ENCODE data around the gene CUL2. TPM values are rescaled to one million over a fixed set of nuclear protein-coding genes. Genes with fewer than 3 reads are reported as not detected.

CUL2 gene
- total and polyA plus RNA-seq, 10 of the 15 experiments (the other 5 are each of a cell fraction or from before 2014, with no cell fraction given) = 11.9 to 56.5 (median 33.2) TPM

DNA sequence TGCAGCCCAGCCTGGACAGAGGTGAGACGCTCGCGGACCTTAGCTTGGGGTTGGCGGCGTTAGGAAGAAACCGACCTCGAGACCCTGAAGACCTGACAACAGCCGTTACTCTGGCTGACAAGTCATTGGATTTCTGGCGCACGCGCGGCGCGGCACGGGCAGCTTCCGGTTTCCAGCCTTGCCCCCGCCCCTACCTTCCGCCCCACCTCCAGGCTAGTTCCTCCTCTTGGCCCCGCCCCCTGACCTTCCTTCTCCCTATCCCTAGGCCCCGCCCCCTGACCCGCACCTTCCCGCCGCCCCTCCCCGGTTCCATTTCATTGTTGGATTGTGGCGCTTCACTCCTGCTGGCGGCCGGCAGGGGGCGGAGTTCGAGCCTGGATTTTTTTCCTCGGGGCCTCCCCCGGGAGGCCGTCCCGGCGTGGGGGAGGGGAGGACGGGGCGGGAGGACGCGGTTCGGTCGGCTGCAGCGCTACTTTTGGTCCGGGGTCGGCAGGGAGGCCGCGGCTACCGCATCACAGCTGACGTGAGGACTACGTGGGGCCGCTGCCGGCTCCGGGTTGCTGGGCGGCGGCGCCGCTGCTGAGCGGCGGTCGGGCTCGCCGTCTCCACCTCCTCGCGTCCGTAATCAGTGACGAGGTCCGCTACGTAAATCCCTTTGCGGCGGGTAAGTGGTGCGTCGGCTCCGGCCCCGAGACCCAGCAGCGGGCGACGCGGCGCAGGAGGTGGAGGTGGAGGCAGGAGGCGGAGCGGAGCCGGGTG, 36.6 kb upstream of the CUL2 start, which contains the start of gene CREM (continued):
- TF ChIP-seq, protein P1, sequence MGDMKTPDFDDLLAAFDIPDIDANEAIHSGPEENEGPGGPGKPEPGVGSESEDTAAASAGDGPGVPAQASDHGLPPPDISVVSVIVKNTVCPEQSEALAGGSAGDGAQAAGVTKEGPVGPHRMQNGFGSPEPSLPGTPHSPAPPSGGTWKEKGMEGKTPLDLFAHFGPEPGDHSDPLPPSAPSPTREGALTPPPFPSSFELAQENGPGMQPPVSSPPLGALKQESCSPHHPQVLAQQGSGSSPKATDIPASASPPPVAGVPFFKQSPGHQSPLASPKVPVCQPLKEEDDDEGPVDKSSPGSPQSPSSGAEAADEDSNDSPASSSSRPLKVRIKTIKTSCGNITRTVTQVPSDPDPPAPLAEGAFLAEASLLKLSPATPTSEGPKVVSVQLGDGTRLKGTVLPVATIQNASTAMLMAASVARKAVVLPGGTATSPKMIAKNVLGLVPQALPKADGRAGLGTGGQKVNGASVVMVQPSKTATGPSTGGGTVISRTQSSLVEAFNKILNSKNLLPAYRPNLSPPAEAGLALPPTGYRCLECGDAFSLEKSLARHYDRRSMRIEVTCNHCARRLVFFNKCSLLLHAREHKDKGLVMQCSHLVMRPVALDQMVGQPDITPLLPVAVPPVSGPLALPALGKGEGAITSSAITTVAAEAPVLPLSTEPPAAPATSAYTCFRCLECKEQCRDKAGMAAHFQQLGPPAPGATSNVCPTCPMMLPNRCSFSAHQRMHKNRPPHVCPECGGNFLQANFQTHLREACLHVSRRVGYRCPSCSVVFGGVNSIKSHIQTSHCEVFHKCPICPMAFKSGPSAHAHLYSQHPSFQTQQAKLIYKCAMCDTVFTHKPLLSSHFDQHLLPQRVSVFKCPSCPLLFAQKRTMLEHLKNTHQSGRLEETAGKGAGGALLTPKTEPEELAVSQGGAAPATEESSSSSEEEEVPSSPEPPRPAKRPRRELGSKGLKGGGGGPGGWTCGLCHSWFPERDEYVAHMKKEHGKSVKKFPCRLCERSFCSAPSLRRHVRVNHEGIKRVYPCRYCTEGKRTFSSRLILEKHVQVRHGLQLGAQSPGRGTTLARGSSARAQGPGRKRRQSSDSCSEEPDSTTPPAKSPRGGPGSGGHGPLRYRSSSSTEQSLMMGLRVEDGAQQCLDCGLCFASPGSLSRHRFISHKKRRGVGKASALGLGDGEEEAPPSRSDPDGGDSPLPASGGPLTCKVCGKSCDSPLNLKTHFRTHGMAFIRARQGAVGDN (IDR thresholded peaks at IDR 0.05) = peak; percentile 90
- no peak for TF ChIP-seq BMI1 (IDR thresholded peaks at IDR 0.05; ENCODE audit: borderline replicate concordance)
- TF ChIP-seq SIX5 (IDR thresholded peaks at IDR 0.05; ENCODE audit: low read depth, low read length, severe bottlenecking) = no peak
- no peak for TF ChIP-seq RBBP5 (conservative IDR thresholded peaks at IDR 0.05)
- no peak for TF ChIP-seq CEBPB (IDR thresholded peaks at IDR 0.05; ENCODE audit: borderline replicate concordance in 1 of 2, low read depth in 2 of 2, low read length in 2 of 2)

DNA sequence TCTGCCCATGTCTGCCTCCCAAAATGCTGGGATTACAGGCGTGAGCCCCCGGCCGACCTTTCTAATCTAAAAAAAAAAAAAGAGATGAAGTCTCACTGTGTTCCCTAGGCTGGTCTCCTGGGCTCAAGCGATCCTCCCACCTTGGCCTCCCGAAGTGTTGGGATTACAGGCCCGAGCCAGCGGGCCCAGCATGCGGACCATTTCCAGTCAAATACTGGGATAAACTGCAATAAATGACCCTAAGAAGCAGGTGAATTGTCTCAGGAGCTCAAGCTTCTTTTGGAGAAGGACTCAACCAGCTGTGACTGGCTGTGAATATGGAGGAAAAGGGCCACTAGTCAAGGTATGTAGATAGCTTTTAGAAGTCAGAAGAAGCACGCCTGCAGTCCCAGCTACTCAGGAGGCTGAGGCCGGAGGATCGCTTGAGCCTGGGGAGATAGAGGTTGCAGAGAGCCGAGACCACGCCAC, 36.0 kb upstream of the CUL2 start:
- ChIA-PET CTCF (interaction anchor here (0.6 to 14.7 kb wide), 15 partner anchors 9 to 437 kb away, joined by 3 to 378 read pairs (median 4); no protein-coding TSS in a partner anchor), RAD21 (ENCODE audit: unreplicated experiment) (interaction anchor here (0.5 to 12.2 kb wide), 20 partner anchors 9 to 395 kb away, joined by 3 to 201 read pairs (median 5); no protein-coding TSS in a partner anchor), SMC1A (ENCODE audit: uncharacterized antibody, unreplicated experiment) (interaction anchor here (0.7 to 15.6 kb wide), 15 partner anchors 8 to 131 kb away, joined by 3 to 281 read pairs (median 5); no protein-coding TSS in a partner anchor), POLR2A (interaction anchor here (0.9 to 5.7 kb wide), 8 partner anchors 22 to 94 kb away, joined by 3 to 84 read pairs (median 4); no protein-coding TSS in a partner anchor)
- H3K9ac ChIP-seq (ENCODE audit: control insufficient read depth, insufficient read depth, low read length) = peak overlapping the region; percentile 73
- peaks cover 3% of the 10 kb centered on the region; the same call in 1 of the 2 replicates for H3K4me1 ChIP-seq (ENCODE audit: control insufficient read depth, insufficient read depth, low read length)
- DNase-seq (ENCODE audit: low read depth, low spot score) (no peak), FAIRE-seq (no peak), ATAC-seq (peak; percentile 0; the same call in 1 of the 3 replicates)
- 69% methylated on average over 13 of the region's 13 CpGs for WGBS (ENCODE audit: insufficient coverage, insufficient replicate concordance, low lambda C conversion rate, missing lambda C conversion rate)
- intact Hi-C loops (cut with micrococcal nuclease; ENCODE audit: unreplicated experiment) (loop anchor here (1.0 to 10.0 kb wide), 5 partner anchors 59 to 439 kb away; no protein-coding TSS in a partner anchor), in situ Hi-C loops (cut with MboI) (loop anchor here (10.0 kb wide), 3 partner anchors 209 to 1759 kb away; partner anchors contain the start of gene CCNY)
- H3K4me3 ChIP-seq = peak overlapping the region; percentile 81
- H3K9me3 ChIP-seq (replicated peaks; ENCODE audit: control insufficient read depth, insufficient read depth, low read length) = no peaks in the 10 kb centered on the region
- TSS peak; percentile 78 for BruUV-seq (replicated peaks)
- peak overlapping the region; percentile 89 for H3K4me2 ChIP-seq (ENCODE audit: control insufficient read depth, insufficient read depth)
- peak overlapping the region; percentile 64 for H3K27ac ChIP-seq (ENCODE audit: control insufficient read depth, insufficient read depth)
- peak overlapping the region; percentile 38 for H2AFZ ChIP-seq (ENCODE audit: control insufficient read depth, low read depth, low read length)
- H3K79me2 ChIP-seq (ENCODE audit: control insufficient read depth, insufficient read depth, low read length) = peaks cover 39% of the 10 kb centered on the region
- no peaks in the 10 kb centered on the region for H3K27me3 ChIP-seq (replicated peaks in 1 of 2; ENCODE audit: control insufficient read depth in 2 of 2, insufficient read depth in 2 of 2, low read length in 1 of 2)
- no peaks in the 10 kb centered on the region for H3K36me3 ChIP-seq (ENCODE audit: control insufficient read depth in 2 of 2, insufficient read depth in 2 of 2, low read length in 1 of 2)
- H4K20me1 ChIP-seq (ENCODE audit: control insufficient read depth, insufficient read depth) = no peaks in the 10 kb centered on the region
- TF ChIP-seq SMAD5 (IDR thresholded peaks at IDR 0.05; ENCODE audit: low read depth) (0 out of 2 replicates have a peak, but pooled peaks have one; percentile 61), CBX5 (IDR thresholded peaks at IDR 0.05; ENCODE audit: low read depth) (no peak), BRCA1 (IDR thresholded peaks at IDR 0.05; ENCODE audit: low read depth, low read length) (no peak), SIX5 (IDR thresholded peaks at IDR 0.05; ENCODE audit: low read depth, low read length, severe bottlenecking) (no peak), NFYA (IDR thresholded peaks at IDR 0.05; ENCODE audit: borderline replicate concordance, low read depth, low read length) (no peak), STAT1 (conservative IDR thresholded peaks at IDR 0.05) (no peak), TARDBP (IDR thresholded peaks at IDR 0.05; ENCODE audit: borderline replicate concordance) (0 out of 2 replicates have a peak, but pooled peaks have one; percentile 25), PAX5 (IDR thresholded peaks at IDR 0.05; ENCODE audit: borderline replicate concordance, low read depth, low read length) (no peak), JUND (IDR thresholded peaks at IDR 0.05; ENCODE audit: low read depth, low read length) (no peak)
- TF ChIP-seq, protein P2, sequence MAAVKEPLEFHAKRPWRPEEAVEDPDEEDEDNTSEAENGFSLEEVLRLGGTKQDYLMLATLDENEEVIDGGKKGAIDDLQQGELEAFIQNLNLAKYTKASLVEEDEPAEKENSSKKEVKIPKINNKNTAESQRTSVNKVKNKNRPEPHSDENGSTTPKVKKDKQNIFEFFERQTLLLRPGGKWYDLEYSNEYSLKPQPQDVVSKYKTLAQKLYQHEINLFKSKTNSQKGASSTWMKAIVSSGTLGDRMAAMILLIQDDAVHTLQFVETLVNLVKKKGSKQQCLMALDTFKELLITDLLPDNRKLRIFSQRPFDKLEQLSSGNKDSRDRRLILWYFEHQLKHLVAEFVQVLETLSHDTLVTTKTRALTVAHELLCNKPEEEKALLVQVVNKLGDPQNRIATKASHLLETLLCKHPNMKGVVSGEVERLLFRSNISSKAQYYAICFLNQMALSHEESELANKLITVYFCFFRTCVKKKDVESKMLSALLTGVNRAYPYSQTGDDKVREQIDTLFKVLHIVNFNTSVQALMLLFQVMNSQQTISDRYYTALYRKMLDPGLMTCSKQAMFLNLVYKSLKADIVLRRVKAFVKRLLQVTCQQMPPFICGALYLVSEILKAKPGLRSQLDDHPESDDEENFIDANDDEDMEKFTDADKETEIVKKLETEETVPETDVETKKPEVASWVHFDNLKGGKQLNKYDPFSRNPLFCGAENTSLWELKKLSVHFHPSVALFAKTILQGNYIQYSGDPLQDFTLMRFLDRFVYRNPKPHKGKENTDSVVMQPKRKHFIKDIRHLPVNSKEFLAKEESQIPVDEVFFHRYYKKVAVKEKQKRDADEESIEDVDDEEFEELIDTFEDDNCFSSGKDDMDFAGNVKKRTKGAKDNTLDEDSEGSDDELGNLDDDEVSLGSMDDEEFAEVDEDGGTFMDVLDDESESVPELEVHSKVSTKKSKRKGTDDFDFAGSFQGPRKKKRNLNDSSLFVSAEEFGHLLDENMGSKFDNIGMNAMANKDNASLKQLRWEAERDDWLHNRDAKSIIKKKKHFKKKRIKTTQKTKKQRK (IDR thresholded peaks at IDR 0.05; ENCODE audit: low read depth, low read length) = no peak

Data from GM12878 (cell line).